Rectal smooth muscle tissue (tissue), 1 donor: Measurements from ENCODE around the gene ARHGEF7.
"Not testable (repeated sequence)": the region's sequence is repeated elsewhere in the genome, so short reads cannot be mapped to it uniquely, and the experiment has no call there.

Experiments used
- H3K27ac ChIP-seq: one replicate; pipeline ENCODE4 v1.7.0; 2013; ENCODE audit warnings: low read depth, low read length, inconsistent platforms
- H3K27me3 ChIP-seq: one replicate; pipeline ENCODE4 v1.7.0; 2013; ENCODE audit warnings: low read length; ENCODE audit not compliant: control insufficient read depth, insufficient read depth
- H3K36me3 ChIP-seq: one replicate; pipeline ENCODE4 v1.7.0; 2013; ENCODE audit warnings: low read length; ENCODE audit not compliant: control insufficient read depth, insufficient read depth
- H3K4me1 ChIP-seq: one replicate; pipeline ENCODE4 v1.7.0; 2013; ENCODE audit warnings: low read length; ENCODE audit not compliant: control insufficient read depth, insufficient read depth
- H3K4me3 ChIP-seq: one replicate; pipeline ENCODE4 v1.7.0; 2013; ENCODE audit warnings: low read length
- H3K9ac ChIP-seq: one replicate; pipeline ENCODE4 v1.7.0; 2013; ENCODE audit warnings: low read length

ARHGEF7 gene, protein sequence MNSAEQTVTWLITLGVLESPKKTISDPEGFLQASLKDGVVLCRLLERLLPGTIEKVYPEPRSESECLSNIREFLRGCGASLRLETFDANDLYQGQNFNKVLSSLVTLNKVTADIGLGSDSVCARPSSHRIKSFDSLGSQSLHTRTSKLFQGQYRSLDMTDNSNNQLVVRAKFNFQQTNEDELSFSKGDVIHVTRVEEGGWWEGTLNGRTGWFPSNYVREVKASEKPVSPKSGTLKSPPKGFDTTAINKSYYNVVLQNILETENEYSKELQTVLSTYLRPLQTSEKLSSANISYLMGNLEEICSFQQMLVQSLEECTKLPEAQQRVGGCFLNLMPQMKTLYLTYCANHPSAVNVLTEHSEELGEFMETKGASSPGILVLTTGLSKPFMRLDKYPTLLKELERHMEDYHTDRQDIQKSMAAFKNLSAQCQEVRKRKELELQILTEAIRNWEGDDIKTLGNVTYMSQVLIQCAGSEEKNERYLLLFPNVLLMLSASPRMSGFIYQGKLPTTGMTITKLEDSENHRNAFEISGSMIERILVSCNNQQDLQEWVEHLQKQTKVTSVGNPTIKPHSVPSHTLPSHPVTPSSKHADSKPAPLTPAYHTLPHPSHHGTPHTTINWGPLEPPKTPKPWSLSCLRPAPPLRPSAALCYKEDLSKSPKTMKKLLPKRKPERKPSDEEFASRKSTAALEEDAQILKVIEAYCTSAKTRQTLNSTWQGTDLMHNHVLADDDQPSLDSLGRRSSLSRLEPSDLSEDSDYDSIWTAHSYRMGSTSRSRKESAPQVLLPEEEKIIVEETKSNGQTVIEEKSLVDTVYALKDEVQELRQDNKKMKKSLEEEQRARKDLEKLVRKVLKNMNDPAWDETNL

GRCh38 chr13:111115061-111115964 lies at the start of gene ARHGEF7:
ARHGEF7 (plus strand) TSS chr13:111115310; CDS start chr13:111115527, 217 bp downstream.
- Histone ChIP-seq H3K27ac (peak within 1 kb of the TSS; percentile 28), H3K27me3 (peaks cover 8% of the 10 kb centered on the region), H3K4me3 (peak within 1 kb of the TSS; percentile 71), H3K36me3 (no peaks in the 10 kb centered on the region), H3K4me1 (no peaks in the 10 kb centered on the region), H3K9ac (no peak within 1 kb of the TSS)

- Histone ChIP-seq H3K36me3 (no peaks in the 10 kb centered on the region), H3K27me3 (no peaks in the 10 kb centered on the region), H3K9ac (no peak overlapping the region), H3K4me3 (no peak overlapping the region), H3K4me1 (no peaks in the 10 kb centered on the region), H3K27ac (no peak overlapping the region)
These were observed 49.4 kb upstream of the ARHGEF7 start for GRCh38 chr13:111065698-111066097.

GRCh38 chr13:111066544-111066943 lies 48.6 kb upstream of the ARHGEF7 start:
- H3K36me3 ChIP-seq, result no peaks in the 10 kb centered on the region
- H3K9ac ChIP-seq, result no peak overlapping the region
- no peaks in the 10 kb centered on the region for H3K4me1 ChIP-seq
- no peak overlapping the region for H3K27ac ChIP-seq
- no peak overlapping the region for H3K4me3 ChIP-seq
- no peaks in the 10 kb centered on the region for H3K27me3 ChIP-seq

DNA sequence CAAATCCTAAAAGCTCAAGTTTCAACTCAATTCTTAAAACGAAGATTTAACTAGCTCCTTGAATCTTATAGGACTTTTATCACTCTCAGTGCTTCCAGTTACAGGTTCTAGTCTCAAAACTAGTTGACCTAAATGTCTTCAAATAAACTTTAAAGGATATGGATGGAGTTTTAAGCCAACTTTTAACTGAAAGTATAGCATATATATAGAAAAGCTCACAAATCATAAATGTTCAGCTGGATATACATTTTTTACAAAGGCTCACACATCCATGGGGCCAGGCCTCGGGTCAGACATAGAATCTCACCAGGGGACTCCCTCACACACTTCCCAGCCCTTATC lies 47.1 kb upstream of the ARHGEF7 start:
- H3K27me3 ChIP-seq, result no peaks in the 10 kb centered on the region
- H3K4me1 ChIP-seq, result no peaks in the 10 kb centered on the region
- H3K36me3 ChIP-seq, result no peaks in the 10 kb centered on the region
- no peak overlapping the region for H3K27ac ChIP-seq
- H3K9ac ChIP-seq, result no peak overlapping the region
- H3K4me3 ChIP-seq, result no peak overlapping the region

GRCh38 chr13:111071120-111071519 lies 44.0 kb upstream of the ARHGEF7 start:
- not testable (repeated sequence) for H3K4me3 ChIP-seq, H3K27ac ChIP-seq, H3K9ac ChIP-seq, H3K36me3 ChIP-seq, H3K4me1 ChIP-seq, H3K27me3 ChIP-seq

GRCh38 chr13:111071526-111071925 lies 43.6 kb upstream of the ARHGEF7 start:
- H3K36me3 ChIP-seq, H3K27ac ChIP-seq, H3K4me3 ChIP-seq, H3K27me3 ChIP-seq, H3K9ac ChIP-seq, H3K4me1 ChIP-seq: not testable (repeated sequence)

- Histone ChIP-seq H3K27me3 (no peaks in the 10 kb centered on the region), H3K36me3 (no peaks in the 10 kb centered on the region), H3K4me1 (no peaks in the 10 kb centered on the region), H3K4me3 (no peak overlapping the region), H3K9ac (no peak overlapping the region), H3K27ac (no peak overlapping the region)
These were observed 40.3 kb upstream of the ARHGEF7 start for GRCh38 chr13:111074826-111075225.

- Histone ChIP-seq H3K9ac (no peak overlapping the region), H3K27me3 (no peaks in the 10 kb centered on the region), H3K4me1 (no peaks in the 10 kb centered on the region), H3K36me3 (no peaks in the 10 kb centered on the region), H3K27ac (no peak overlapping the region), H3K4me3 (no peak overlapping the region)
These were observed 38.7 kb upstream of the ARHGEF7 start for GRCh38 chr13:111076155-111077013.

- no peaks in the 10 kb centered on the region for H3K27me3 ChIP-seq
- no peaks in the 10 kb centered on the region for H3K36me3 ChIP-seq
- no peak overlapping the region for H3K27ac ChIP-seq
- H3K4me1 ChIP-seq, result no peaks in the 10 kb centered on the region
- no peak overlapping the region for H3K9ac ChIP-seq
- no peak overlapping the region for H3K4me3 ChIP-seq
These were observed 35.7 kb upstream of the ARHGEF7 start for GRCh38 chr13:111079375-111079774.

DNA sequence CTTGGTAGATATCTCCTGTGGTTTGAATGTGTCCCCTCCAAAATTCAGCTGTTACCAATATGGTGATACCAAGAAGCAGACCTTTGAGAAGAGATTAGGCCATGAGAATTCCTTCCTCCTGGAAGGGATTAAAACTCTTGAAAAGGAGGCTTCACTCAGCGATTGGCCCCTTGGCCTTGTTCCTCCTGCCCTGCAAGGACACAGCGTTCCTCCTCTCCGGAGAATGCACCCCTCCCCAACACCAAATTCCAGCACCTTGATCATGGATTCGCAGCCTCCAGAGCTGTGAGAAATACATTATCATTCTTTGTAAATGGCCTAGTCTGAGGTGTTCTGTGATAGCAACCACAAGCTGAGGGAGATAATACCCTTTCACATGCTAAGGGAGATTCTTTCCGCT lies 34.5 kb upstream of the ARHGEF7 start:
- Histone ChIP-seq H3K36me3 (no peaks in the 10 kb centered on the region), H3K4me3 (no peak overlapping the region), H3K27ac (no peak overlapping the region), H3K4me1 (no peaks in the 10 kb centered on the region), H3K27me3 (no peaks in the 10 kb centered on the region), H3K9ac (no peak overlapping the region)

GRCh38 chr13:111082240-111082639 lies 32.9 kb upstream of the ARHGEF7 start:
- Histone ChIP-seq H3K4me3 (no peak overlapping the region), H3K27me3 (no peaks in the 10 kb centered on the region), H3K36me3 (no peaks in the 10 kb centered on the region), H3K4me1 (no peaks in the 10 kb centered on the region), H3K27ac (no peak overlapping the region), H3K9ac (no peak overlapping the region)
